HG02970 (cell line): ENCODE measurements around the gene C9orf43.
"Not testable (repeated sequence)": the region's sequence is repeated elsewhere in the genome, so short reads cannot be mapped to it uniquely, and the experiment has no call there.

Source experiments
- ATAC-seq: cut with Tn5 transposase; IDR thresholded peaks from one replicate; pipeline ENCODE4 v1.9.1; 2021; ENCODE audit warnings: mild to moderate bottlenecking, moderate library complexity, moderate number of reproducible peaks; ENCODE audit not compliant: unreplicated experiment, low FRiP score

Gene C9orf43

GRCh38 chr9:113410207-113410864 is at the start of gene C9orf43, which contains the start of gene POLE3:
C9orf43 (plus strand) TSS chr9:113410747; CDS start chr9:113413494, 2,747 bp downstream.
POLE3 (minus strand) TSS chr9:113410675; CDS start chr9:113410293, 382 bp downstream.
- peak; percentile 87 for ATAC-seq

- ATAC-seq, result no peak
These were observed 49.1 kb upstream of the C9orf43 start for GRCh38 chr9:113361304-113362018.

- ATAC-seq, result no peak
These were observed 47.2 kb upstream of the C9orf43 start for GRCh38 chr9:113363336-113363735.

DNA sequence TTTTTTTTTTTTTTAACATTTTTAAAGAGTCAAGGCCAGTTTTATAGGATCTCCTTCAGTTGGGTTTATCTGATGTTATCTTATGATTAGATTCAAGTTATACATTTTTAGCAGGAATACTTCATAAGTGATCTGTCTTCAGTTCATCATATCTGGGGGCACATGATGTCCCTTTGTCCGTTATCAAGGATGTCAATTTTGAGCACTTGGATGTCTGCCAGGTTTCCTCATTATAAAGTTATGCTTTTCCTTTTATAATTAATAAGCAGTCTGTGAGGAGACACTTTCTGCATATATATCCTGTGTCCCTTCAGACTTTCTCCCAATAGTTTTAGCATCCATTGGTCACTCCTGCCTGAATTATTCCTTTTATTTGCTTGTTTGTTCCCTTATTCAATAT is 45.6 kb upstream of the C9orf43 start:
- ATAC-seq, result no peak

DNA sequence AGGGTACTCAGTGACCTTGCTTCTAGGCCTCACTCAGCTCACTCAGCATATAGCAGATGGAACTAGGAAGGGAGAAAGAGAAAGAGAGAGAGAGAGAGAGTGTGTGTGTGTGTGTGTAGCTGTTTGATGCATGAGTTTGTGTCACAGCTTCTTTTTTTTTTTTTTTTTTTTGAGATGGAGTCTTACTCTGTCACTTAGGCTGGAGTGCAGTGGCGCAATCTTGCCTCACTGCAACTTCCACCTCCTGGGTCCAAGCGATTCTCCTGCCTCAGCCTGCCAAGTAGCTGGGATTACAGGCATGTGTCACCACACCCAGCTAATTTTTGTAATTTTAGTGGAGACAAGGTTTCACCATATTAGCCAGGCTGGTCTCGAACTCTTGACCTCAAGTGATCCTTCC is 44.9 kb upstream of the C9orf43 start:
- ATAC-seq, result not testable (repeated sequence)

- no peak for ATAC-seq
These were observed 42.1 kb upstream of the C9orf43 start for GRCh38 chr9:113368348-113368981.

- ATAC-seq, result no peak
These were observed 41.3 kb upstream of the C9orf43 start for GRCh38 chr9:113368982-113369854.

GRCh38 chr9:113369855-113370140 is 40.7 kb upstream of the C9orf43 start:
- no peak for ATAC-seq

DNA sequence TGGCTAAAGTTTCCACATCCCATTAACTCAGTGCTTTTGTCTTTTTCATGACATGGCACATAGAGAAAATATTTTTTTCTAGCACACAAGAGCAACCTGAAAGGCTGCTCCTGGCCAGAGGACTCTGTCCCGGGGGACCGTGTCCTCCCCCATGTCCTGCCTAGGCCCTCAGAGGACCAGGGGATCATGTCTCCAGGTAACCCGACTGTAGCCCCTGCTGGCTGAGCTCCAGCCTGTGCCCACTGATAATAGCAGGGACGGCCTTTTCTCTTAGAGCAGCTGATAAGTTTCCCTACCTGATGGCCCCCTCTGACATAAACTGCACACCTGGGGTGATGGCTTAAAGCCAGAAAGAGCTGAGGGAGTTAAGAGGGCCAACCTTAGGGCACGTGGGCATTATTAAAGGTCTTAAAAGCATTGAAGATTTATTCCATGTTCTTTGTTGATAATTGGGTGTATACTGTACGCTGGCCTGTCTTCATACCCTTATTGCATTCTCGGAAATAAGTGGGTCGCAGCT is 39.7 kb upstream of the C9orf43 start:
- no peak for ATAC-seq

- ATAC-seq, result no peak
These were observed 38.5 kb upstream of the C9orf43 start for GRCh38 chr9:113372059-113372458.

DNA sequence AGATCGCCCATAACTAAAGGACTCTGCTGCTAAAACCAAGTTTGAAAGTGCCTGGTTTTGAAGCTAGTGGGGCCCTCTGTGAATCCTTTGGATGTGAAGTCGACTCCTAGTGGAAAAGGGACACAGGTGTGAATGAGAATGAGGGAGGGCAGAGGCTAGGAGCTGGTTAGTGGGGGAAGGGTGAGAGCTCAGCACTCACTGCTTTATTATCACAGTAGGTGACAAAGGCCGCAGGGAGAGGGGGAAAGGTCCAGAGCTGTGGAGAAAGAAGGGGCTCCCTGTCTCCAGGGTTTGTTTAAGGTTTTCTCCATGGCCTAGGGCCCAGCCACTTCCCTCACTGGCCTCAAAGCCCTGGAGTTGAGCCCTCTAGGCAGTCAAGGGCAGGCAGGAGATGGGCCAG is 37.3 kb upstream of the C9orf43 start:
- no peak for ATAC-seq

DNA sequence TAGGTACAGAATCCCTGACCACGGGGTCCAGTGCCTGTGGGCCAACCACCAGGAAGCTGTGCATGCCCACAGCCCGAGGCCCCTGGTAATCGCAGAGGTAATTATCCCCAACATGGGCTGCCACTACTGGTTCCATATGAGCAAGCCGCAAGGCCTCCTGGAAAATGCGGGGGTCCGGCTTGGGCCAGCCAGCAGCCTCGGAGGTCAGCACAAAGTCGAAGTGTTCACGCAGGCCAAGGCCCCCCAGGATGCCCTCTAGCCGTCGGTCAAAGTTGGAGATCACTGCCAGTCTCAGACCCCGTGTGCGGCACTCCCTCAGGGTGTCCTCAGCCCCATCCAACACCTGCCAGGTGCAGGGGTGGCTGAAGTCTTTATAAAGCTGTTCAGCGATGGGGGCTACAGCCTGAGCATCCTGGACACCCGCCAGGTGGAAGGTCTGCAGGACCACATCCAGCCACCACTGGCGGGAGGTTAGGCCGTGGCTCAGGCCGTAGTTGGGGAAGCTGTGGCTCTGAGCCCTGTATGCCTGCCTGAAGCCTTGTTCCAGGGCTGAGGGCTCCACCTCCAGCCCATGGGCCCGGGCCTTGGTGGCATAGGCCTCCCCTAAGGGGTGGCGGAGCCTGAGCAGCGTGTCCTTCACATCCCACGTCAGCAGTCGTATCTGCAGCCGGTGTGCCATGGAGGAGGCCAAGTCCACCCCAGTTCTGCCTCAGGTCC is 36.7 kb upstream of the C9orf43 start:
- ATAC-seq, result no peak

GRCh38 chr9:113375057-113376023 is 35.2 kb upstream of the C9orf43 start:
- ATAC-seq, result no peak

GRCh38 chr9:113376634-113377567 is 33.6 kb upstream of the C9orf43 start, which contains the start of gene HDHD3:
HDHD3 (minus strand) TSS chr9:113376986; CDS start chr9:113374354, 2,632 bp downstream.
- peak; percentile 65 for ATAC-seq

DNA sequence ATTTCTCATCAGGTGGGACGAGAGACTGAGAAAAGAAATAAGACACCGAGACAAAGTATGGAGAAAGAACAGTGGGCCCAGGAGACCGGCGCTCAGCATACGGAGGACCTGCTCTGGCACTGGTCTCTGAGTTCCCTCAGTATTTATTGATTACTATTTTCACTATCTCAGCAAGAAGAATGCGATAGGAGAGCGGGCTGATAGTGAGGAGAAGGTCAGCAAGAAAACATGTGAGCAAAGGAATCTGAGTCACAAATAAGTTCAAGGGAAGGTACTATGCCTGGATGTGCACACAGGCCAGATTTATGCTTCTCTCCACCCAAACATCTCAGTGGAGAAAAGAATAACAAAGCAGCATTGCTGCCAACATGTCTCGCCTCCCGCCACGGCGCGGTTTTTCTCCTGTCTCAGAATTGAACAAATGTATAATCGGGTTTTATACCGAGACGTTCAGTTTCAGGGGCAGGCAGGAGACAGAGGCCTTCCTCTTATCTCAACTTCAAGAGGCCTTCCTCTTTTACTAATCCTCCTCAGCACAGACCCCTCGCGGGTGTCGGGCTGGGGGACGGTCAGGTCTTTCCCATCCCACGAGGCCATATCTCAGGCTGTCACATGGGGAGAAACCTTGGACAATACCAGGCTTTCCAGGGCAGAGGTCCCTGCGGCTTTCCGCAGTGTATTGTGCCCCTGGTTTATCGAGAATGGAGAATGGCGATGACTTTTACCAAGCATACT is 31.3 kb upstream of the C9orf43 start:
- not testable (repeated sequence) for ATAC-seq

DNA sequence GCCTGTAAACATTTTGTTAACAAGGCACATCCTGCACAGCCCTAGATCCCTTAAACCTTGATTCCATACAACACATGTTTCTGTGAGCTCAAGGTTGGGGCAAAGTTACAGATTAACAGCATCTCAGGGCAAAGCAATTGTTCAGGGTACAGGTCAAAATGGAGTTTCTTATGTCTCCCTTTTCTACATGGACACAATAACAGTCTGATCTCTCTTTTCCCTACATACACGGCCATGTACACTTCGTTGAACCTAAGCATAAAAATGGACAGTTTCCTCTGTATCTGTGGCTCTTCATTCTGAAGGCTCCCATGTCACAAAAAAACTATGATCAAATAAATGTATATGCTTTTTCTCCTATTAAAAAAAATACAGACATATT is 30.7 kb upstream of the C9orf43 start:
- ATAC-seq, result not testable (repeated sequence)

DNA sequence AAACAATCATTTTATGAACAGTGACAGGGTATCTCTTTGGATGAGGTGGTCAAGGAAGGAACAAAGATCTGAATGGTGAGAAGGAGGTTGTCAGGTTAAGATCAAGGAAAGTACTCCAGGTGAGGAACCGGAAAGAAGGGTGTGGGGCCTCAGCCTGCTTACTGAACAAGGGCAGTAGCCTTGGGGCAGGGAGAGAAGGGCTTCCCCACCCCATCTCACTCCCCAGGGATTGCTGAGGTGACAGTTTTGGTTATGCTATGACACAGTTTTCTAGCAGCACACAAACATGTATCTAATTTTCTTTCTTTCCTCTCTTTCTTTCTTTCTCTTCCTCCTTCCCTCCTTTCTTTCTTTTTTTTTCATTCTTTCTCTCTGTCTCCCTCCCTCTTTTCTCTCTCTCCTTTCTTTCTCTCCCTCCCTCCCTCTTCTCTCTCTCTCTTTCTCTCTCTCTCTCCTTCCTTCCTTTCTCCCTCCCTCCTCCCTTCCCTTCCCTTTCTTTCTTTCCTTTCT is 29.6 kb upstream of the C9orf43 start:
- no peak for ATAC-seq
